NCI-H2196 treated with DMSO at 0.1 percent for 48 hours (cell line): ENCODE results near the gene DCAF11.

Source experiments
- DNase-seq: peaks from one replicate; lab custom pipeline; 2025; ENCODE audit not compliant: unreplicated experiment; lab: John Stamatoyannopoulos, UW

The DCAF11 gene

GRCh38 chr14:24114532-24115421, at the start of gene DCAF11, which contains the start of gene NRL:
TSS of gene DCAF11 (plus strand) at chr14:24114777. CDS start at chr14:24115595, 818 bp downstream.
TSS of gene NRL (minus strand) at chr14:24114949. CDS start at chr14:24082848, 32,101 bp downstream.
- DNase-seq, result peak; percentile 99

- no peak for DNase-seq
These were observed 49.7 kb upstream of the DCAF11 start for GRCh38 chr14:24064856-24065255.

- no peak for DNase-seq
These were observed 49.2 kb upstream of the DCAF11 start for GRCh38 chr14:24065408-24065807.

GRCh38 chr14:24066496-24067132, 48.0 kb upstream of the DCAF11 start:
- DNase-seq, result no peak

GRCh38 chr14:24067133-24068082, 47.2 kb upstream of the DCAF11 start:
- no peak for DNase-seq

- no peak for DNase-seq
These were observed 45.7 kb upstream of the DCAF11 start for GRCh38 chr14:24068711-24069410.

- DNase-seq, result no peak
These were observed 45.2 kb upstream of the DCAF11 start for GRCh38 chr14:24069411-24069735.

GRCh38 chr14:24070285-24071143, 44.1 kb upstream of the DCAF11 start:
- DNase-seq, result no peak

- DNase-seq, result no peak
These were observed 43.4 kb upstream of the DCAF11 start, which contains the start of gene CPNE6 for GRCh38 chr14:24071144-24071697. TSS of gene CPNE6 (plus strand) at chr14:24071562. CDS start at chr14:24072937, 1,375 bp downstream.

GRCh38 chr14:24071836-24072430, 42.6 kb upstream of the DCAF11 start:
- DNase-seq, result no peak

- DNase-seq, result no peak
These were observed 42.1 kb upstream of the DCAF11 start for GRCh38 chr14:24072436-24072835.

- no peak for DNase-seq
These were observed 41.4 kb upstream of the DCAF11 start for GRCh38 chr14:24072881-24073877.

- no peak for DNase-seq
These were observed 39.7 kb upstream of the DCAF11 start for GRCh38 chr14:24074625-24075484.

GRCh38 chr14:24075485-24076301, 38.9 kb upstream of the DCAF11 start:
- DNase-seq, result no peak

- DNase-seq, result no peak
These were observed 38.3 kb upstream of the DCAF11 start for GRCh38 chr14:24076302-24076601.

- no peak for DNase-seq
These were observed 37.5 kb upstream of the DCAF11 start for GRCh38 chr14:24077086-24077485.
